NCI-H460 (cell line): ENCODE measurements around the gene C1orf210. TPM values are rescaled to one million over a fixed set of nuclear protein-coding genes. Genes with fewer than 3 reads are reported as not detected.

Experiments used
- DNase-seq: peaks from one replicate; pipeline ENCODE4 v3.0.0-alpha.2; 2016; ENCODE audit warnings: low read depth; ENCODE audit errors: extremely low read depth
- total RNA-seq: library from RNA; depleted of rRNA; stranded (reverse); fragments of >200 nt; shearing (Covaris generic); gene quantifications from 2 replicates; pipeline ENCODE4 v1.2.3, GENCODE V29; 2014

C1orf210 gene
- total RNA-seq, 1 experiment from 2014 or later = 0.12 TPM

DNA sequence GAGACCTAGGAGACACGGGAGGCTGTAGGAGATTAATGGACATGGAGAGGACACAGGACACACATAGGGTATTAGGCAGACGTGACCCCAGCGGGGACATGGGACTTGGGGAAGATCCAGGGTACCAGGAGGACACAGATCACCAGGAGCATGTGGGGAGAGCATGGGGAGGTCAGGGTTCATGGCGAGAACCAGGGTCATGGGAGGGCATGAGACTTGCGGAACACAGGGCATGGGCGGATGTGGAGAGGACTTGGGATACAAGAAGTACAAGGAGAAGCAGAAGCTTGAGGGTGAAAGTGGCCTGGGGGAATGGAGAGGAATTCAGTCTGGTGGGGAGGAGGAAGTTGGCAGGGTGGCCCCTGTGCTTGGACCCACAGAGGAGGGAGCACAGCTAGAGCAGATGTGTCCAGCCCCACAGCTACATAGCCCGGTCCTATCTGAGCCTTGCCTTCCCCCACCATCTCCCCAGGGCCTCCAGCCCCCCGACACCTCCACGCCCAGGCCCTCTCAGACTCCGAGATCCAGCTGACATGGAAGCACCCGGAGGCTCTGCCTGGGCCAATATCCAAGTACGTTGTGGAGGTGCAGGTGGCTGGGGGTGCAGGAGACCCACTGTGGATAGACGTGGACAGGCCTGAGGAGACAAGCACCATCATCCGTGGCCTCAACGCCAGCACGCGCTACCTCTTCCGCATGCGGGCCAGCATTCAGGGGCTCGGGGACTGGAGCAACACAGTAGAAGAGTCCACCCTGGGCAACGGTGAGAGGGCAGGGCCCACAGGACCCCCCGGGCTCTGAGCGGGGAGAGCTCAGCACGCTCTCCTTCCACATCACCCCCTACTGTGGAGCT lies 27.5 kb upstream of the C1orf210 start:
- no peak for DNase-seq

DNA sequence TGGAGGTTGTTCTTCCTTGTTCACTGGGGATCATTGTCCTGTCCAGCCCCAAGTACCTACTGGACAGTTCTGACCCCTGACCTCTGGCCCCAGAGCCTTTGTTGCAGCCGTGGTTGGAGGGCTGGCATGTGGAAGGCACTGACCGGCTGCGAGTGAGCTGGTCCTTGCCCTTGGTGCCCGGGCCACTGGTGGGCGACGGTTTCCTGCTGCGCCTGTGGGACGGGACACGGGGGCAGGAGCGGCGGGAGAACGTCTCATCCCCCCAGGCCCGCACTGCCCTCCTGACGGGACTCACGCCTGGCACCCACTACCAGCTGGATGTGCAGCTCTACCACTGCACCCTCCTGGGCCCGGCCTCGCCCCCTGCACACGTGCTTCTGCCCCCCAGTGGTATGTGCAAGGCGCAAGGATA lies 26.8 kb upstream of the C1orf210 start:
- no peak for DNase-seq

DNA sequence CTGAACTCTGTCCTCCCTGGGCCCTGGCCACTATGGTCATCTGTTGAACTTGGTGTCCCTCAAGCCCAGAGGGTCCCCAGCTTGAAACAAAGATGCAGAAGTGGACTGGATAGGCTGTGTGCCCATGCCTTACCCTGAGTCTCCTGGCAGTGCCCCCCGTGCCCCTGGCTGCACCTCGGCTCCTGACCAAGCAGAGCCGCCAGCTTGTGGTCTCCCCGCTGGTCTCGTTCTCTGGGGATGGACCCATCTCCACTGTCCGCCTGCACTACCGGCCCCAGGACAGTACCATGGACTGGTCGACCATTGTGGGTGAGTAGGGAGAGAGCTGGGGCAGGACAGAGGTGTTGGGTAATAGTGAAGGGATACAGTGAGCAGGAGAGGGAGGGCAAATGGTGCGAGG lies 26.1 kb upstream of the C1orf210 start:
- no peak for DNase-seq

DNA sequence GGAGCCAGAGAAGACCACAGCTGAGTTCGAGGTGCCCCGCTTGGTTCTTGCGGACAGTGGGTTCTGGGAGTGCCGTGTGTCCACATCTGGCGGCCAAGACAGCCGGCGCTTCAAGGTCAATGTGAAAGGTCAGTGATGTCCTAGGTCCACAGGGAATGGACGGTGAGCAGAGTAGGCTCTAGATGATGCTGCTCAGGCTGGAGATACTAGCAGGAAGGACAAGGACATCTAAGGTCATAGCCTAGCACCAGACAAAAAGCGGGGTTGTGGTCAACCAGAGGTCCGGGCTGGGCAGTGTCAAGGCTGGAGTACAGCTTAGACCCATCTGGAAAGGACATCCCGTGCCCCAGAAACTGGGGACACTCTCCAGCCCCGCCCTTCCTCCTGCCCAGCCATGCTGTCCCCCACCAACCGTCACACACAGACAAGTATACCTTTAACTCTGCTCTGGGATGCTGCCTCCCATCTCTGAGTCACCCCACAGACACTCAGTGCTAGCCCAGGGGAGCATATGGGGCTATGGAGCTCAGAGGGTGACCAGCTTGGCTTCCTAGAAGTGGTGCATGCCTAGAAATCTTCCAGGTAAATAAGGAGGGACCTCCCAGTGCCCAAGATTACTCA lies 24.1 kb upstream of the C1orf210 start:
- no peak for DNase-seq

DNA sequence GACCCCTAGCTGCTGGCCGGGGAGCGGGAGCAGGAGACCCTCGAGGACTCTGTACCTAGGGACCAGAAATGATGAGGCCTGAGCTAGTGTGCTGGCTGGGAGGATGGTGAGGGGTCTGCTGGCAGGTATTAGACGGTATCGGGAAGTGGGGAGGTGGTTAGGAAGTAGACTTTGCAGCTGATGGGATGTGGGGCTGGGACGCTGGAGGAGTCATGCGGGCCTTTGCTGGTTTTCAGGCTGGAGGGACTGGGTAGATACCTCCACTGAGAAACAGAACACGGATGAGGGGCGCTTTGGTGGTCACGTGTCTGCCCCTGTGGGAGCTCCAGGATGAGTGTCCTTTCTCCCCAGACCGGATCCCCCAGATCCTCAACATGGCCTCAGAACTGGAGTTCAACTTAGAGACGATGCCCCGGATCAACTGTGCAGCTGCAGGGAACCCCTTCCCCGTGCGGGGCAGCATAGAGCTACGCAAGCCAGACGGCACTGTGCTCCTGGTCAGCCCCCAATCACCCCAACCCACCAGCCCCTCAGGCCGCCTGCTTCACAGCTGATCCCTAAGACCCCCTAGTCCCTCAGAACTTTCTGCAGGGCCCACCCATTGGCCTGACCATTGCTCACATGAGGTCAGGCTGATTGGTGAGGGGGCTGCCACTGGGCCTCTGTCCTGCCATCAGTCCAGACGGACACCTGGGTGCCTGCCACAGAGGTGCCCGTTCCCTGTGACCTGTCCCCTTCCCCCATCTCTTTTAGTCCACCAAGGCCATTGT lies 23.4 kb upstream of the C1orf210 start:
- no peak for DNase-seq

DNA sequence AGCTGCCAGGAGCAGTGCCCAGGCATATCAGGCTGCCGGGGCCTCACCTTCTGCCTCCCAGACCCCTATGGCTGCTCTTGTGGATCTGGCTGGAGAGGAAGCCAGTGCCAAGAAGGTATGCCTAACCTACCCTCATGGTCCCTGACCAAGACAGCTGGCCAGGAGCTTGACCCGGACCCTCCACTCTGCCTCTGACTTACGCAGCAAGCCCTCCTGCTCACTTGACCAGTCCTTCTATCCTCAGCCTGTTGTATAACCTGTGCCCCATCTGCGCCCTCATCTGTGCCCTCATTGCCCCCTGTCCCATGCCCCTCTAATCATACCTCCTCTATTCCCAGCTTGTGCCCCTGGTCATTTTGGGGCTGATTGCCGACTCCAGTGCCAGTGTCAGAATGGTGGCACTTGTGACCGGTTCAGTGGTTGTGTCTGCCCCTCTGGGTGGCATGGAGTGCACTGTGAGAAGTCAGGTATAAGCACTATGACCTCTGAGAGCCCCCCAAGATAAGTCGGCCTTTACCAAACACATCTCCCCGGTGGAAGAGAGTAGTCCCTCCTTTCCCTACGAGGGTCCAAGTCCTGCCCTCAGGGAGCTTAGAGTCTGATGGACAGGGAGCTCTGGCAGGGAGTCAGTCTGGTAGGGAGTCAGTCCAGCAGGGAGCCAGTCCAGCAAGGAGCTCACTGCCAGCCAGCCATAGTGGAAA lies 22.2 kb upstream of the C1orf210 start:
- DNase-seq = no peak

DNA sequence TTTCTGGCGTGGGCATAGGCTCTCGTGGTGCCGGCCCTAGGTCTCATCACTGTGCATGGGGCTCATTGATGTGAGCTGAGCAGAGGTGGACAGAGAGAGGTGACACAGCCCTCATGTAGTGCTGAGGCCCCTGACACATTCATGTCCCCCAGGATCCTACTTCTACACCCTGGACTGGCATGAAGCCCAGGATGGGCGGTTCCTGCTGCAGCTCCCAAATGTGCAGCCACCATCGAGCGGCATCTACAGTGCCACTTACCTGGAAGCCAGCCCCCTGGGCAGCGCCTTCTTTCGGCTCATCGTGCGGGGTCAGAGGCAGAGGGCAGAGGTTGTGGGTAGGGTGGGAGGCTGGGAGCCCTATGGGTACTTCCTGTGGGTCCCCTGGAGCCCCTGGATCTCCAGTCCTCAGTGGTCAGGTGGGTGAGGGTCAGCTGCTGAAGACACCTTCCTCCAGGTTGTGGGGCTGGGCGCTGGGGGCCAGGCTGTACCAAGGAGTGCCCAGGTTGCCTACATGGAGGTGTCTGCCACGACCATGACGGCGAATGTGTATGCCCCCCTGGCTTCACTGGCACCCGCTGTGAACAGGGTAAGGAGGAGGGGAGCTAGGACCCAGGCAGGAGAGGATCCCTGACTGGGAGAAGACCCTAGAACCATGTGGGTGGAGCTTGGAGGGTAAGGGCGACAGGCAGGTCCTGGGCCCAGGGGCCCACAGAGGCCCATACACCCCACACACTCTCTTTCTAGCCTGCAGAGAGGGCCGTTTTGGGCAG lies 21.5 kb upstream of the C1orf210 start:
- no peak for DNase-seq

DNA sequence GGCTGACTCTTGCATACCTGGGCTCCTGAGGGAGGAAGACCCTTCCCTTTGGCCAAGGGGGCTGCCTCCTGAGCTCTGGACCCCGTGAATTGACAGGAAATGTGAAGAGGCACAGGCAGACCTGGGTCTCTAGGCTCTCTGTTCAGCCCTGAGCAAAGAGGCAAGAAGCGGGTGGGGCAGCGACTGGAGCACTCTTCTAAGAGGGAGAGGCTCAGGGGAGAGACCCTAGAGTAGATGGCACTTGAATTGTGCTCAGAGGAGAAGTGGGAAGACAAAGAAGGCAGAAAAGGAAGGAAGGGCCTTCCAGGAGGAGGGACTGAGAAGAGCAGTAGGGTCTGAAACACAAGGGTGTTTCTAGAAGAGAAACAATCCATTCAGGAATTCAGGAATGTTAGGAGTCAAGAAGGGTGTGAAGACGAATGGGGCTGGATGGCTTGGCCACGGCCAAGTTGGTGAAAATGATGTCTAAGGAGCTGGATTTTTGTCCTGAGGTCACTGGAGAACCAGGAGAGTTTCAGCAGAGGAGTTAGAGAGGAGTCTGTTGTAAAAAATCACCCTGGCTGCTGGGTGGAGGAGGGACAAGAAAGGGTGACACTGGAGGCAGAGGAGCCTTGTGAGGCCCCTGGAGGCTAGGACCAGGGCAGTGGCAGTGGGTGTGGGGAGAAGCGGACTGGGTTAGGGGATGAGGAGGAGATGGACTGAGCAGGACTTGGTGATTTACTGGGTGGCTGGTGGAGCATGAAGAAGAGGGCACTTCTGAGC lies 20.7 kb upstream of the C1orf210 start:
- no peak for DNase-seq

DNA sequence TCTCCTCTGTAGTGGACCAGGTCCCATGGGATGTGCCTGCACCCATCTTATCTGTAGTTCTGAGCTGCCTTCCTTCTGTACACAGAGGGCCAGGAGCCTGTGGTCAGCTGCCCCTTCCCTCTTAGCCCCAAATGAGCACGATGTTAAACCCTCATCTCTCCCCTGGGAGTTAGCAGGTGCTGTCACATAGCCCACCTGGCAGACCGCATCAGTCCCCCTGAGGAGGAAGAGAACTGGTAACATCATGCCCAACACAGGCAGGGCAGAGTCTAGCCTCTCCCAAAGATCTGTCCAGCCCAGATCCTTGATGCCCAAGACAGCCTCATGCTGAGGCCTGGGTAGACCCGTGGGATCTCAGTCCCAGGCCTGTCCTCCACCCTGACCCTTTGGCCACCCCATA lies 20.1 kb upstream of the C1orf210 start:
- DNase-seq = no peak

DNA sequence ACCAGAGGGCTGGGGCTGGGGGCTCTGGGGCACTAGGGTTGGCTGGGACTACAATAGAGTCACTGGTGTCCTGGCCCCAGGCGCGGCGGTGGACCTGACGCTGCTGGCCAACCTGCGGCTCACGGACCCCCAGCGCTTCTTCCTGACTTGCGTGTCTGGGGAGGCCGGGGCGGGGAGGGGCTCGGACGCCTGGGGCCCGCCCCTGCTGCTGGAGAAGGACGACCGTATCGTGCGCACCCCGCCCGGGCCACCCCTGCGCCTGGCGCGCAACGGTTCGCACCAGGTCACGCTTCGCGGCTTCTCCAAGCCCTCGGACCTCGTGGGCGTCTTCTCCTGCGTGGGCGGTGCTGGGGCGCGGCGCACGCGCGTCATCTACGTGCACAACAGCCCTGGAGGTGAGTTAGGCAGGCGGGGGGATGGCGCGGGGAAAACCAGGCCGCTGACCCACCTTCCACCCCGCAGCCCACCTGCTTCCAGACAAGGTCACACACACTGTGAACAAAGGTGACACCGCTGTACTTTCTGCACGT lies 19.5 kb upstream of the C1orf210 start:
- DNase-seq = no peak

DNA sequence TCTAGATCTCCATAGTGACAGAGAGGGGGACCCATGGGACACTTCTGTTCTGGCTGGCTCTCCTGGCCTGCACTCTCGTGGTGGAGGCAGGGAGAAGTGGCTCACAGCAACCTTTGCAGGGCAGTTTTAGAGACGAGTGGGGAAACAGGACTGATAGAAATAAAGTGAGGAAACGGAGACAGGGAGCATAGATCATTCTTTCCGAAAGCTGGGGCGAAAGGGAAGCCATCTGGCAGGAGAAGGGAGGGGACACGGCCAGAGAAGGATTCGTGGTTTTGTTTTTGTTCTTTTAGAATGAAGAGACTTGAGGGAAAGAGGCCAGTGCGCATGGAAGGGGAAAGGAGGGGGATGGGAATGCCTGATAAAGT lies 18.9 kb upstream of the C1orf210 start:
- no peak for DNase-seq

DNA sequence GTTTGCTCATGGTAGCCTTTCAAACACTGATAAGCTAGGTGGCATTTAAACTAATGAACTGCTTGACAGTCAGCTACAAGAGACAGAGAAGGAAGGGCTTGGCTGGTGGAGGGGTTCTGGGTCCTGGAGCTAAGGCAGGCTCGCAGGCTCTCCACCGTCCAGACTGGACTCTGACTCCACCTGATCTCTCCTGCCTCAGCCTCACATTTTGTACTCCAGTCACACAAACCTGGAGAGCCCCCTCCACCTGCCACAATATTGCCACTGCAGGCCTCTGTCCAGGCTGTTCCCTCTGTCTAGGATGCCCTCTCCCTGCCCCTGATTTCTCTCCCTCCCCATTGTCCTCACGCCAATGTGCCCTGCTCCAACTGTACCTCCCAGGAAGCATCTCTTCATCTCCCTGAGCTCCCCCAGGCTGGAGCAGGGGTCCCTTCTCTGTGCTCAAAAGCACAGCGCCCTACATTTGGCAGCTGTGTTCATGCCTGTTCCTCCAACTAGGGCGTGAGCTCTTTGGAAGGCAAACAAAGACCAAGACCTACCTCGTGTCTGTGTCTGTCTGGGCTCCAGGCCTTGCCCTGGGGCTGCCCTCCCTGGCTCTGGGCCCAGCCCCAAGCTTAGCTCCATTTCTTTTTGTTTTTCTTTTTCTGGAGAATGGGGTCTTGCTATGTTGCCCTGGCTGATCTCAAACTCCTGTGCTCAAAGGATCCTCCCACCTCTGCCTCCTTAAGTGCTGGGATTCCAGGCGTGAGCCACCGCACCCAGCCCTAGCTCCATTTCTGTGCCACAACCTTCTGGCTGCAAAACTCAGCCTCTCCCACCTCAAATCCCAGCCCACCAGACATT lies 18.3 kb upstream of the C1orf210 start:
- no peak for DNase-seq

DNA sequence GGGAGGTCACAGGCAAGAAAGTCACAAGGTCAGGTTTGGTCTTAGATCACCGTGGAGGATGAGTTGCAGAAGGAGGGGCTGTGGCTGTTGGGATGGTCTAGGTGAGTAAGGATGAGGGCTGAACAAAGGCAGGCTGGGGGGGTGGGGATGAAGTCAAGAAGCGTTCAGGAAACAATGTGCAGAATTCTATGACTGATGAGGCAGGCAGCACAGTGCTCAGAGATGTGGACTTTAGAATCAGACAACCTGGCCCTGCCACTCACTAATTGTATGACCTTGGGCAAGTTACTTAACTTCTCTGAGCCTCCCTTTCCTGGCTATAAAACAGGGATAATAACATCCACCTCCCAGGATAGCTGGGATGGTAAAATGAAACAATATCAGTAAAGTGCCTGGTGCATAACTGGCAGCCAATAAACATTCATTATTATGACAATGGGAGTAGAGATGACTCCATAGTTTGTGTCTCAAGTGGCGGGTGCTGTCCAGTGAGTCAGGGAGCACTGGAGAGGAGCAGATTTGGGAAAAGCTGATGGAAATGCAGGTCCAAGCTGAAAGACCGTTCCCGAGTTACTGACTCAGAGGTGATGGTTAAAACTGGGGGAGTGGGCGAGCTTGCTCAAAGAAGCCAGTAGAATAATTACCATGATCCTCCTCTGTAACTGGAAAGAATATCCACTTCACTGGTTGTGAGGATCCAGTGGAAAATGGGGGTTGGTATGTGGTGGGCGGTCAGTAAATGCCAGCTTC lies 17.5 kb upstream of the C1orf210 start:
- no peak for DNase-seq

DNA sequence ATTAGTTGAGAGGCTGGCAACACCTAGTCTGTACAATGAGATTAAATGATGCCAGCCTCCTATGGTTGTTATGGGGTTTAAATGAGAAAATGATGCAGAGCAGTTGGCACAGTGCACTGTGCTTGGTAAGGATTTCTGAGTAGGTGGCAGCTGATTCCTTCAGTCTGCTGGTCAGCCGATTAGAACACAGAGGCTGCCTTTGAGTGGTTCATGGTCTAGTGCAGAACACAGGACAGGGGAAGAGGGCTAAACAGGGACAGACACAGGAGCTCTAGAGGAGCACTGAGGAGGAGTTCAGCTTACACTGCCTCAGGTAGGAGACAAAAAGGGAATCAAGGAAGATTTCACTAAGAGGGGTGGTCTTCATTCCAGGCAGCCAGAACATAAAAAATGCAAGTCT lies 16.8 kb upstream of the C1orf210 start:
- DNase-seq = no peak

DNA sequence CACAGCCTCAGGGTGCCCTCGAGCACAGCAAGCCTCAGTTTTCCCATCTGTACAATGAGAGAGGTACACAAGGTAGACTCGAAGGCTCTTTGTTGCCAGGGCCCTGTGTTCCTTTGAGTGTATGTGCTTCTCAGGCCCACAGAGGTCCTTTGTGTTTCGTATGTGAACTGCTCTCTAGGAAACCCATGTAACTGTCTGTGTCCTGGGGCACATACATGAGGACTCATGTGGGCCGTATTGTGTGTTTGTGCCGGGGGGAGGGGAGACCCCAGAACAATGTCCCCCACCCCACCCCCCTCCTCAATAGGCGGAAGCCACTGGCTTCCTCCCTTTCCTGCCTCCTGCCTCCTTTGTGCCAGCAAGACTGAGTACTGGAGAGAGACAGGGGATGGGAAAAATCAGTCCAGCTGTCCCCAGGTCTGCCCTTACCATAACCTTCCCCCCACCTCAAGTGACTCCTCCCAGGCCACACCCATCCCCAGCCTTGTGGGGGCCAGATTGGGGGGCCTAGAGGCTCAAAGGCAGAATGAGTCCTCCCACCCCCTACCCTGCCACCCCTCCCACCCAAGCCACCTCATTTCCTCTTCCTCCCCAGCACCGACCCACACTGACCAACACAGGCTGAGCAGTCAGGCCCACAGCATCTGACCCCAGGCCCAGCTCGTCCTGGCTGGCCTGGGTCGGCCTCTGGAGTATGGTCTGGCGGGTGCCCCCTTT lies 15.2 kb upstream of the C1orf210 start, which contains the start of gene TIE1:
Gene TIE1, plus strand, starts transcription at position 605 of the 717 bp plus-strand sequence. Its CDS starts 90 bp downstream, at position 695.
- no peak for DNase-seq

DNA sequence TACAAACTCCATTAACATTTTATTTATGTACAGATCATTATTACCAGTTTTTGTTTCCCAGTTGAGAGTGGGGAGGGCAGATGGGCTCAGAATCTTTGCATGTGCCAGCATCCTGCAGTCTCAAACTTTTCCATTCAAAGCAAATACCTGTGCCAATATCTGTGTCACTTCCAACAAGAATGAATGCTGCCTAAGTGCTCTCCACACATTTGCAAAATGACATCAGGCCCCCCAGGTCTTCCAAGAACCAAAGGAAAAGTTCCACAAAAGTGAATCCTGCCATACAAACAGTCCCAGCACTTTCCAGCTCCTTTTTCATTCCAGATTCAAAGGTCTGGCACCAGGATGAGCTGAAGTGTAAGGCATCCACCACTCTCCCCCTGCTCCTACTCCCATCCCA lies 13.7 kb upstream of the C1orf210 start:
- DNase-seq = no peak

DNA sequence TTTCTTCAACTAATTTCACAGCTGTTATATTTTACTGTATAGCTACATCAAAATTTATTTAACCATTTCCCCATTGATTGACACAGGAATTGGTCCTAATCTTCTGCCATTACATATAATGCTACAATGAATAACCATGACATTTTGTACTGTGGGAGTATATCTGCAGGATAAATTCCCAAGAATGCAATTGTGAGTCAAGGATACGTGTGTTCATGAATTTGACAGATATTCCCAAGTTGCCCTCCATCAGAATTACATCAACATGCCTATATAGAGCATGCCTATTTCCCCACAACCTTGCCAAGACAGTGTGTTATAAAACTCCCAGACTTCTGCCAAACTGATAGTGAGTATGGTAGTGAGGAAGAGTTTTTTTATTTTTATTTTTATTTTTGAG lies 12.7 kb upstream of the C1orf210 start:
- DNase-seq = no peak
